H1 (cell line): ENCODE data around the gene CPM. TPM values are rescaled to one million over a fixed set of nuclear protein-coding genes. Genes with fewer than 3 reads are reported as not detected.

Experiments used
- BRCA1 ChIP-seq: IDR thresholded peaks from 2 replicates; pipeline ENCODE4 v1.6.1; 2012; ENCODE audit warnings: low read depth, low read length, improper control_type of control experiment
- HDAC6 ChIP-seq: IDR thresholded peaks from one replicate; pipeline ENCODE4 v1.7.1; 2012; ENCODE audit warnings: low read depth, mild to moderate bottlenecking, inconsistent platforms, low read length, moderate library complexity
- JUN ChIP-seq: IDR thresholded peaks from 2 replicates; pipeline ENCODE4 v1.6.1; 2011; ENCODE audit warnings: low read depth, mild to moderate bottlenecking, improper control_type of control experiment, low read length
- KDM4A ChIP-seq: IDR thresholded peaks from one replicate; pipeline ENCODE4 v1.7.1; 2012; ENCODE audit warnings: low read depth, mild to moderate bottlenecking, moderate library complexity, low read length, inconsistent platforms; ENCODE audit not compliant: severe bottlenecking
- POLR2A ChIP-seq, 2 experiments: IDR thresholded peaks; 1 replicate in 1 of 2; 2 replicates in 1 of 2; pipeline ENCODE4 v1.6.1; 2011; ENCODE audit warnings: low read depth in 2 of 2, low read length in 2 of 2, mild to moderate bottlenecking in 2 of 2; ENCODE audit errors: control extremely low read depth in 1 of 2
- RNF2 ChIP-seq: fragments of 200-900, 300-1000 bp; sonication (generic); IDR thresholded peaks from 2 replicates; pipeline ENCODE4 v1.7.1; 2016; ENCODE audit warnings: borderline replicate concordance, low read depth, mild to moderate bottlenecking, antibody characterized with exemption, low read length; ENCODE audit not compliant: poor library complexity, severe bottlenecking; ENCODE audit errors: missing control alignments
- RXRA ChIP-seq: IDR thresholded peaks from 2 replicates; pipeline ENCODE4 v1.6.1; 2011; ENCODE audit warnings: low read depth, mild to moderate bottlenecking, low read length, moderate library complexity; ENCODE audit not compliant: insufficient read depth
- SIX5 ChIP-seq: IDR thresholded peaks from 2 replicates; pipeline ENCODE4 v1.6.1; 2011; ENCODE audit warnings: mild to moderate bottlenecking, low read depth, low read length
- SP1 ChIP-seq: IDR thresholded peaks from 2 replicates; pipeline ENCODE4 v1.6.1; 2011; ENCODE audit warnings: low read depth, low read length
- TBP ChIP-seq: IDR thresholded peaks from 2 replicates; pipeline ENCODE4 v1.6.1; 2011; ENCODE audit warnings: low read depth, low read length, improper control_type of control experiment
- TCF12 ChIP-seq: IDR thresholded peaks from 2 replicates; pipeline ENCODE4 v1.6.1; 2011; ENCODE audit warnings: low read depth, mild to moderate bottlenecking, low read length
- ZNF274 ChIP-seq: IDR thresholded peaks from 2 replicates; pipeline ENCODE4 v1.7.0; 2012; ENCODE audit warnings: low read length, borderline replicate concordance; ENCODE audit errors: extremely low read depth
- polyA plus RNA-seq, 7 experiments: library from polyadenylated mRNA; depleted of rRNA in 3 of 7; stranded (reverse) in 5 of 7; unstranded in 2 of 7; fragments of >200 nt in 5 of 7; fragments of 200-250 nt in 2 of 7; gene quantifications; 1 replicate in 5 of 7; 2 replicates in 1 of 7; 4 replicates in 1 of 7; pipeline versions ENCODE4 v1.2.1 to v1.2.3, GENCODE V29; 2011 to 2013; ENCODE audit warnings: missing spikeins in 2 of 7, mixed read lengths in 2 of 7
- total RNA-seq: library from RNA; stranded (reverse); fragmentation: NEBNext Ultra II Directional; extraction: Animal tissue kit (Norgen Biotek cat#: 25700); gene quantifications from 2 replicates; pipeline ENCODE4 v1.2.1, GENCODE V29; 2021
- TF ChIP-seq, protein P1 (sequence below): fragments of 300-600 bp; sonication (generic); IDR thresholded peaks from 2 replicates; pipeline ENCODE4 v1.7.1; 2012; ENCODE audit warnings: low read length, moderate library complexity, mild to moderate bottlenecking, inconsistent platforms; ENCODE audit not compliant: insufficient replicate concordance

CPM gene
- total and polyA plus RNA-seq, 2 of the 8 experiments (the other 6 are each of a cell fraction or from before 2014, with no cell fraction given), result 0.33 to 3.1 TPM

GRCh38 chr12:68918960-68919359 lies 14.0 kb downstream of the CPM start (continued):
- TF ChIP-seq, protein P1, sequence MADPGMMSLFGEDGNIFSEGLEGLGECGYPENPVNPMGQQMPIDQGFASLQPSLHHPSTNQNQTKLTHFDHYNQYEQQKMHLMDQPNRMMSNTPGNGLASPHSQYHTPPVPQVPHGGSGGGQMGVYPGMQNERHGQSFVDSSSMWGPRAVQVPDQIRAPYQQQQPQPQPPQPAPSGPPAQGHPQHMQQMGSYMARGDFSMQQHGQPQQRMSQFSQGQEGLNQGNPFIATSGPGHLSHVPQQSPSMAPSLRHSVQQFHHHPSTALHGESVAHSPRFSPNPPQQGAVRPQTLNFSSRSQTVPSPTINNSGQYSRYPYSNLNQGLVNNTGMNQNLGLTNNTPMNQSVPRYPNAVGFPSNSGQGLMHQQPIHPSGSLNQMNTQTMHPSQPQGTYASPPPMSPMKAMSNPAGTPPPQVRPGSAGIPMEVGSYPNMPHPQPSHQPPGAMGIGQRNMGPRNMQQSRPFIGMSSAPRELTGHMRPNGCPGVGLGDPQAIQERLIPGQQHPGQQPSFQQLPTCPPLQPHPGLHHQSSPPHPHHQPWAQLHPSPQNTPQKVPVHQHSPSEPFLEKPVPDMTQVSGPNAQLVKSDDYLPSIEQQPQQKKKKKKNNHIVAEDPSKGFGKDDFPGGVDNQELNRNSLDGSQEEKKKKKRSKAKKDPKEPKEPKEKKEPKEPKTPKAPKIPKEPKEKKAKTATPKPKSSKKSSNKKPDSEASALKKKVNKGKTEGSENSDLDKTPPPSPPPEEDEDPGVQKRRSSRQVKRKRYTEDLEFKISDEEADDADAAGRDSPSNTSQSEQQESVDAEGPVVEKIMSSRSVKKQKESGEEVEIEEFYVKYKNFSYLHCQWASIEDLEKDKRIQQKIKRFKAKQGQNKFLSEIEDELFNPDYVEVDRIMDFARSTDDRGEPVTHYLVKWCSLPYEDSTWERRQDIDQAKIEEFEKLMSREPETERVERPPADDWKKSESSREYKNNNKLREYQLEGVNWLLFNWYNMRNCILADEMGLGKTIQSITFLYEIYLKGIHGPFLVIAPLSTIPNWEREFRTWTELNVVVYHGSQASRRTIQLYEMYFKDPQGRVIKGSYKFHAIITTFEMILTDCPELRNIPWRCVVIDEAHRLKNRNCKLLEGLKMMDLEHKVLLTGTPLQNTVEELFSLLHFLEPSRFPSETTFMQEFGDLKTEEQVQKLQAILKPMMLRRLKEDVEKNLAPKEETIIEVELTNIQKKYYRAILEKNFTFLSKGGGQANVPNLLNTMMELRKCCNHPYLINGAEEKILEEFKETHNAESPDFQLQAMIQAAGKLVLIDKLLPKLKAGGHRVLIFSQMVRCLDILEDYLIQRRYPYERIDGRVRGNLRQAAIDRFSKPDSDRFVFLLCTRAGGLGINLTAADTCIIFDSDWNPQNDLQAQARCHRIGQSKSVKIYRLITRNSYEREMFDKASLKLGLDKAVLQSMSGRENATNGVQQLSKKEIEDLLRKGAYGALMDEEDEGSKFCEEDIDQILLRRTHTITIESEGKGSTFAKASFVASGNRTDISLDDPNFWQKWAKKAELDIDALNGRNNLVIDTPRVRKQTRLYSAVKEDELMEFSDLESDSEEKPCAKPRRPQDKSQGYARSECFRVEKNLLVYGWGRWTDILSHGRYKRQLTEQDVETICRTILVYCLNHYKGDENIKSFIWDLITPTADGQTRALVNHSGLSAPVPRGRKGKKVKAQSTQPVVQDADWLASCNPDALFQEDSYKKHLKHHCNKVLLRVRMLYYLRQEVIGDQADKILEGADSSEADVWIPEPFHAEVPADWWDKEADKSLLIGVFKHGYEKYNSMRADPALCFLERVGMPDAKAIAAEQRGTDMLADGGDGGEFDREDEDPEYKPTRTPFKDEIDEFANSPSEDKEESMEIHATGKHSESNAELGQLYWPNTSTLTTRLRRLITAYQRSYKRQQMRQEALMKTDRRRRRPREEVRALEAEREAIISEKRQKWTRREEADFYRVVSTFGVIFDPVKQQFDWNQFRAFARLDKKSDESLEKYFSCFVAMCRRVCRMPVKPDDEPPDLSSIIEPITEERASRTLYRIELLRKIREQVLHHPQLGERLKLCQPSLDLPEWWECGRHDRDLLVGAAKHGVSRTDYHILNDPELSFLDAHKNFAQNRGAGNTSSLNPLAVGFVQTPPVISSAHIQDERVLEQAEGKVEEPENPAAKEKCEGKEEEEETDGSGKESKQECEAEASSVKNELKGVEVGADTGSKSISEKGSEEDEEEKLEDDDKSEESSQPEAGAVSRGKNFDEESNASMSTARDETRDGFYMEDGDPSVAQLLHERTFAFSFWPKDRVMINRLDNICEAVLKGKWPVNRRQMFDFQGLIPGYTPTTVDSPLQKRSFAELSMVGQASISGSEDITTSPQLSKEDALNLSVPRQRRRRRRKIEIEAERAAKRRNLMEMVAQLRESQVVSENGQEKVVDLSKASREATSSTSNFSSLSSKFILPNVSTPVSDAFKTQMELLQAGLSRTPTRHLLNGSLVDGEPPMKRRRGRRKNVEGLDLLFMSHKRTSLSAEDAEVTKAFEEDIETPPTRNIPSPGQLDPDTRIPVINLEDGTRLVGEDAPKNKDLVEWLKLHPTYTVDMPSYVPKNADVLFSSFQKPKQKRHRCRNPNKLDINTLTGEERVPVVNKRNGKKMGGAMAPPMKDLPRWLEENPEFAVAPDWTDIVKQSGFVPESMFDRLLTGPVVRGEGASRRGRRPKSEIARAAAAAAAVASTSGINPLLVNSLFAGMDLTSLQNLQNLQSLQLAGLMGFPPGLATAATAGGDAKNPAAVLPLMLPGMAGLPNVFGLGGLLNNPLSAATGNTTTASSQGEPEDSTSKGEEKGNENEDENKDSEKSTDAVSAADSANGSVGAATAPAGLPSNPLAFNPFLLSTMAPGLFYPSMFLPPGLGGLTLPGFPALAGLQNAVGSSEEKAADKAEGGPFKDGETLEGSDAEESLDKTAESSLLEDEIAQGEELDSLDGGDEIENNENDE, result no peak
- TF ChIP-seq HDAC6 (no peak), SIX5 (no peak), BRCA1 (no peak), RNF2 (no peak), TBP (no peak), RXRA (no peak), POLR2A (IDR thresholded peaks at IDR 0.05; ENCODE audit: control extremely low read depth in 1 of 2, low read depth in 2 of 2, low read length in 2 of 2) (no peak), TCF12 (no peak), SP1 (no peak), KDM4A (no peak), ZNF274 (no peak), JUN (no peak)
